Measurements from ENCODE around the gene IL20. TPM values are rescaled to one million over a fixed set of nuclear protein-coding genes. Genes with fewer than 3 reads are reported as not detected.

IL20 gene
- total and polyA plus RNA-seq, 2 of the 8 experiments (the other 6 are each of a cell fraction or from before 2014, with no cell fraction given) = not detected

DNA sequence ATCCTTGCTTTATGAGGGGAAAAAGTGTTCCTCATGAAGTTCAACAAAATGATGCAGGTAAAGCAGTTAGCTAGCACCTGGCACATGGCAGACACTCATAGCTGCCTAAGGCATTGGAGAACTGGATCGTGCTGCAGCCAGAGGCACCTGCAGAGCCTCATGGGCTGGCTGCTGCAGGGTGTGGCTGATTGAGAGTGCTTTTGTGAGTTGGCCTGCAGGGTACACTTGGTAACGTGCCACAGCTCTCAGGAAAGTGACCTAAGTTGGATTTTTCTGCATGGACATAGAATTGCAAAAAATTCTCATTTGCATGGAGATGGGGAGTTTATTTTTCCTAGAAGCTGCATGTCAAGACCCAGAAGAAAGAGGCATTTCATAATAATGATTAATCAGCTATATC is 31.6 kb upstream of the IL20 start:
- H2BK20ac ChIP-seq (ENCODE audit: low read length) = no peak overlapping the region
- no peak overlapping the region for H3K4ac ChIP-seq (replicated peaks; ENCODE audit: insufficient read length, low read depth, low read length)
- H2BK12ac ChIP-seq (ENCODE audit: low read depth, low read length) = no peak overlapping the region
- H2AK5ac ChIP-seq (ENCODE audit: low read depth, low read length) = no peak overlapping the region
- H3K9ac ChIP-seq (replicated peaks in 1 of 4; ENCODE audit: extremely low read depth in 1 of 4, low read depth in 3 of 4, low read length in 3 of 4) = no peak overlapping the region
- no peak overlapping the region for H3K23ac ChIP-seq (ENCODE audit: insufficient read length)
- no peak overlapping the region for H4K5ac ChIP-seq (ENCODE audit: insufficient read length, low read depth, low read length)
- H3K14ac ChIP-seq (ENCODE audit: insufficient read length) = no peak overlapping the region
- CTCF ChIA-PET (ENCODE audit: partially characterized antibody) = interaction anchor here (1.0 to 3.2 kb wide), 6 partner anchors 8 to 203 kb away, joined by 3 to 16 read pairs (median 4); no protein-coding TSS in a partner anchor
- DNase-seq (ENCODE audit: low read depth in 1 of 2, low spot score in 2 of 2) (peak in 1 of 2 experiments; percentile 16), FAIRE-seq (no peak)
- H3K27me3 ChIP-seq (replicated peaks in 1 of 4; ENCODE audit: control insufficient read depth in 3 of 4, extremely low read depth in 1 of 4, insufficient read depth in 3 of 4, low read length in 3 of 4) = no peaks in the 10 kb centered on the region
- no peak overlapping the region for H2AFZ ChIP-seq (ENCODE audit: low read length)
- H3K9me3 ChIP-seq (ENCODE audit: insufficient read depth in 2 of 2, low read depth in 1 of 2, low read length in 1 of 2) = no peaks in the 10 kb centered on the region
- H3K79me2 ChIP-seq (ENCODE audit: control insufficient read depth in 1 of 2, insufficient read depth in 2 of 2, low read length in 2 of 2) = no peaks in the 10 kb centered on the region
- POLR2A ChIA-PET (ENCODE audit: partially characterized antibody) = no interaction called here
- H3K18ac ChIP-seq (ENCODE audit: extremely low read depth, low read length) = no peak overlapping the region
- H4K20me1 ChIP-seq (replicated peaks in 1 of 2; ENCODE audit: control insufficient read depth in 1 of 2, insufficient read depth in 2 of 2, low read length in 2 of 2) = peaks cover 0 to 2% of the 10 kb centered on the region in 2 experiments
- H3K27ac ChIP-seq (ENCODE audit: low read depth, low read length) = no peak overlapping the region
- H4K8ac ChIP-seq (ENCODE audit: extremely low read depth, insufficient read depth, low read length) = no peak overlapping the region
- H3K79me1 ChIP-seq (ENCODE audit: low read depth, low read length) = no peaks in the 10 kb centered on the region
- no peak overlapping the region for H2BK120ac ChIP-seq (replicated peaks; ENCODE audit: low read depth, low read length)
- H2BK5ac ChIP-seq (ENCODE audit: low read depth, low read length) = no peak overlapping the region
- no peak overlapping the region for H3K4me3 ChIP-seq (ENCODE audit: extremely low read depth in 1 of 4, insufficient read depth in 2 of 4, low read depth in 3 of 4, low read length in 4 of 4)
- TF ChIP-seq JUN (IDR thresholded peaks at IDR 0.05; ENCODE audit: low read depth, low read length) (no peak), BACH1 (IDR thresholded peaks at IDR 0.05; ENCODE audit: low read length) (no peak)
- H4K91ac ChIP-seq (replicated peaks; ENCODE audit: insufficient read length, low read length) = no peak overlapping the region
- H3K36me3 ChIP-seq (ENCODE audit: control insufficient read depth in 2 of 4, insufficient read depth in 4 of 4, low read length in 3 of 4) = no peaks in the 10 kb centered on the region
- H2BK15ac ChIP-seq (ENCODE audit: low read length) = no peak overlapping the region
- no peaks in the 10 kb centered on the region for H3K23me2 ChIP-seq (ENCODE audit: low read depth, low read length)
- no peak overlapping the region for H3K4me2 ChIP-seq (ENCODE audit: insufficient read depth in 1 of 2, low read depth in 2 of 2, low read length in 2 of 2)
- WGBS, 2 experiments (ENCODE audit: extremely low coverage in 1 of 2, insufficient coverage in 1 of 2, insufficient read length in 1 of 2, insufficient replicate concordance in 2 of 2, low coverage in 1 of 2, low lambda C conversion rate in 2 of 2, missing lambda C conversion rate in 1 of 2) = 80% methylated on average over 2 of the region's 2 CpGs; no CpG with 5 or more reads in 1 of the 2 experiments
- no peaks in the 10 kb centered on the region for H3K4me1 ChIP-seq (replicated peaks in 1 of 4; ENCODE audit: control insufficient read depth in 3 of 4, insufficient read depth in 4 of 4, low read length in 3 of 4)
- H3K56ac ChIP-seq (replicated peaks; ENCODE audit: insufficient read length, low read depth, low read length) = no peak overlapping the region

Measured in H1 (cell line).